IPS DF 4.7 (cell line): Measurements from ENCODE around the gene TMEM219.
"Not testable (repeated sequence)": the region's sequence is repeated elsewhere in the genome, so short reads cannot be mapped to it uniquely, and the experiment has no call there.

Experiments used
- DNase-seq: peaks from one replicate; pipeline ENCODE4 v3.0.0-alpha.2; 2013; ENCODE audit warnings: low spot score; ENCODE audit errors: extremely low read depth

TMEM219 gene, protein sequence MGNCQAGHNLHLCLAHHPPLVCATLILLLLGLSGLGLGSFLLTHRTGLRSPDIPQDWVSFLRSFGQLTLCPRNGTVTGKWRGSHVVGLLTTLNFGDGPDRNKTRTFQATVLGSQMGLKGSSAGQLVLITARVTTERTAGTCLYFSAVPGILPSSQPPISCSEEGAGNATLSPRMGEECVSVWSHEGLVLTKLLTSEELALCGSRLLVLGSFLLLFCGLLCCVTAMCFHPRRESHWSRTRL

GRCh38 chr16:29961479-29962343, at the start of gene TMEM219:
TSS of gene TMEM219 (plus strand) at chr16:29962079. CDS start at chr16:29963144, 1,065 bp downstream.
- peak; percentile 30 for DNase-seq

GRCh38 chr16:29912087-29912486, 49.8 kb upstream of the TMEM219 start:
- DNase-seq: no peak

- DNase-seq: no peak
These were observed 48.4 kb upstream of the TMEM219 start for GRCh38 chr16:29913514-29913913.

DNA sequence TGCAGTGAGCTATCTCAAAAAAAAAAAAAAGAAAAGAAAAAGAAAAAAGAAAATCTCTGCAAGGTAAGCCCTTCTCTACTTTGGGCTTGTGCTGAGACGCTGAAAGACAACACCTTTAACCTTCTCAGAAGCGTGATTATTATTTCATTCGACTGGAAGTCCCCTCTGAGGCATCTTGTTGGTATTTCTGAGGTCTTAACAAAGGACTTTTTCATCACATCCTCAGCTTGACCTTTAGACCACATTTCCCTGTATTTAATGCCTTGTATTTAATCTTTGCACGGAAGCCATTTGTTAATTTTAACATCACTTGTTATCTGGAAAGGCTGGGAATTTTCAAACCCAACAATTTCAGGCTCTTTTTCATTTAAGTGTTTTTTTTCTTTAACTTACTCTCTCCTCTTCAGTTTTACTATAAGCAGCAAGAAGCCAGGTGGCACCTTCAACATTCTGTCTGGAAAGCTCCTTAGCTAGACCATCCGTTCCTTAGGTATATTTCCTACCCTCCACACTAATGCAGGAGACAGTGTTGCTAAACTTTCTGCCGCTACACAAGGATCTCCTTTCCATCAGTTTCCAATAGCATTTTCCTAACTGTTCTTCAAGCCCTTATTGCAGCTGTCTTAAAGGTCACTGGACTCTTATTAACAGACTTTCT, 46.2 kb upstream of the TMEM219 start:
- no peak for DNase-seq

- no peak for DNase-seq
These were observed 44.9 kb upstream of the TMEM219 start for GRCh38 chr16:29916979-29917378.

DNA sequence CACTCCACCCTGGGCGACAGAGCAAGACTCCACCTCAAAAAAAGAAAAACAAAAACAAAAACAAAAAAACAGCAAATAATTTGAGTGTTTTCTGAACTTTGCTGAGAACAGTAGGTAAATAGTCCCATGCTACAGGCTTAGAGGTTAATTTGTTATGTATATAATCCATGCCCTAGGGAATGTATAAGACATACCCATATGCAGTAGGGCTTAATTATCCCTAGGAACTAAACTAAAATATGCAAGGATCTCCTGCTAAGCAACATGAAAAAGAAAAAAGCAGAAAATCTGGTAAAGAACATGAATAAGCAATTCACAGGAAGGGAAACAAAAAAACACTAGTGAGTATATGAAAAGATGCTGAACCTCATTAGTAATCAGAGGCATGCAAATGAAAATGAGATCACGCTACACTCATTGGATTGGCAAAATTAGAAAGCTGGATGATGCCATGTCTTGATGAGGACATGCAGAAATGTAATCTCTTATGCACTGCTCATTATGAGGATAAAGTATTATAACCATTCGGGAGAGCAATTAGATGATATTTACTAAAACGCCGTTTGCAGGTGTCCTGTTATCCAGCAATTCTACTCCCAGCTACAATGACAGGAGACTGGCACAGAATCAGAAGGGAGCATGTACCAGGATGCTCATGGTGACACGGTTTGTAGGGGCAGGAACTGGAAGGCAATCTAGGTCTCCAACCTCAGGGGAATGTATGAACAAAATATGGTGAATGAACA, 41.4 kb upstream of the TMEM219 start:
- DNase-seq: no peak

GRCh38 chr16:29921034-29921385, 40.9 kb upstream of the TMEM219 start:
- DNase-seq: no peak

- no peak for DNase-seq
These were observed 39.6 kb upstream of the TMEM219 start for GRCh38 chr16:29922326-29922725.

DNA sequence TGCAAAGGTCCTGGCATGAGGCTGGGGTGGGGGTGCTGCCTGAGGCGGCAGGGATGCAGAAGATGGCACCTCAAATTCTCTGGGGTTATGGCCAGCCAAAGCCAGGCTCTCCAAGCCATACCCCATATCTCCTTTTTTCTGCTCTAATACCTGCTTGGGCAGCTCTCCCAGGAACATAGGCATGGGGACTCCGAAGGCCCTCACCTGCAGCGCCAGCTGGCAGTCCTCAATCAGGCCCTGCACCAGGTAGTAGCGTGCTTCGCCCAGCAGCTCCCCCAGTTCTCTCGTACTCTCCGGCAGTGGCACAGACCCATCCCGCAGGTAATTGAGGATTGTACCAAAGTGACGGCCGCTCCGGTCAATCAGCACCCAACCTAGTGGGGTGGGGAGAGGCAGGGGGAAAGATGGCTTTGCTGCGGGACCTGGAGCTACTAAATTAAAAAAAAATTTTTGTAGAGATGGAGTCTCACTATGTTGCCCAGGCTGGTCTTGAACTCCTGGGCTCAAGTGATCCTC, 38.8 kb upstream of the TMEM219 start:
- DNase-seq: no peak

GRCh38 chr16:29925105-29925756, 36.6 kb upstream of the TMEM219 start:
- DNase-seq: no peak

DNA sequence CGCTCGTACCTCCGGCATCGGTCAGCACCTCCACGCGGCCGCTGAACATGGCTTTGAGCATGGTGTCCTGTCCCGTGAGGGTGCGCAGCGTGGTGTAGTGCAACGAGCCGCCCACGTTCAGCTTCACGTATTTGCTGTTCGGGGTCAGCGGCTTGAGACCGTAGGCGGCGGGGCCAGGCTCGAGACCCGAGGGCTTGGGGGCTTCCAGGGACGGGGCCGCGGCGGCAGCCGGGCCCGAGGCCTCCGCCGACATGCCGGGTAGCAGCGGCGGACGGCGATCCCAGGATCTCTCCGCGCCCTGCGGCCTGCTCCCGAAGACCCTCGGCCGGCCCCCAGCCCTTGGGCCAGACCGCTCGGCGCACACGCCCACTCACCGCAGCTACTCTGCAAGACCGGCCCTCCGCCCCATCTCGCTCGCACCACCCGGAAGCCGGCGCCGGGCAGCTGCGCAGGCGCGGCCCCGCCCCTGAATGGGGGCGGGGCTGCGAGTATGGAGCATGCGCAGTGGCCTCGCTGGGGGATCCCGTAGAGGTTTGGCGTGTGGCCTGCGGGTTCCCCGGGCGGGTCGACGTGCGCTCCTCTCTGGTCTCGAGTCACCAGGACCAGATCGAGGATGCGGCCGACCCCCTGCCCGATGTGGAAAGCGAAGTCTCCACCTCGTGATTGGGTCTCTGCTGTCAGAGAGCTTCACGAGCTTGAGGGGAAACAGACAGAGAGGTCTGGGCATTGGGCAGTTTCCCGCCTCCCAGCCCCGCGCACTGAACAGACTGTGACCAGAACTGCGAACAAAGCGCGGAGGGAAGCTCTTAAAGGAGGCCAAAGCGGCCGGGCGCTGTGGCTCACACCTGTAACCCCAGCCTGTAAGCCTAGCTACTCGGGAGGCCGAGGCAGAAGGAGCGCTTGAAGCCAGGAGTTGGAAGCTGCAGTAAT, 35.8 kb upstream of the TMEM219 start, which contains the start of gene KCTD13:
TSS of gene KCTD13 (minus strand) at position 446 of the 930 bp plus-strand sequence. CDS start at position 253, 193 bp downstream.
- DNase-seq: peak; percentile 25

DNA sequence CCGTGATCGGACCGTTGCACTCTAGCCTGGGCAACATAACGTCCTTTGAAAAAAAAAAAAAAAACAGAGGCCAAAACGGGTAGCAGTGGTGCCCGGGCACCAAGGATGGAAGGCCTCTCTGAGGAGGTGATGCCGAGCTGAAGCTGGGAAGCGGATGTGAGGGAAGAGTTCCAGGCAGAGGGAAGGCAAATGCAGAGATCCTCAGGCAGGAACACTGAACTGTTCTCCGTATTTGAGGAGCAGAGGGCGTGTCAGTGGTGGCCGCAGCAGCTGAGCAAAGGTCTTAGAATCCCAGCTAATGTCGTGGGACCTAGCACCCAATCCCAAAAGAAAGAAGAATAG, 35.2 kb upstream of the TMEM219 start:
- DNase-seq: no peak

- no peak for DNase-seq
These were observed 34.6 kb upstream of the TMEM219 start for GRCh38 chr16:29927070-29927905.

- not testable (repeated sequence) for DNase-seq
These were observed 30.1 kb upstream of the TMEM219 start for GRCh38 chr16:29931750-29932149.

DNA sequence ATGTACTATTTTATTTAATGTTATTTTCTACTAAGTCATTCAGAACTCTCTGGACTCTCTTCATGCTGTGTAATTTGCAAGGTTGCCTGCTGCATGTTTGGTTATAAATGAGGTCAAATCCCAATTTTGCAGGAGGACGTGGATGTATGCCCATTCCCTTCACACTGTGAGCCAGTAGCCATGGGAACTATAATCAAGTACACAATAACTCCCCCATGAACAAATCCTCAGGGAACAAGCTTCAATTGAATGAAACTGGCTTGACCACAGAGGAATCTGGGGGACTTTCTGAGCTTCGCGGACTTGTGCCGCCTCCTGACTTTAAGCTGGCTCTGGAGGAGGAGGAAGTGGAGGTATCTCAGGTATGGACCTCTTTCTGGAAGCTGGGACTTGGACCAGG, 21.2 kb upstream of the TMEM219 start:
- DNase-seq: no peak

GRCh38 chr16:29943846-29944799, 17.8 kb upstream of the TMEM219 start:
- no peak for DNase-seq

- DNase-seq: no peak
These were observed 14.0 kb upstream of the TMEM219 start for GRCh38 chr16:29947897-29948296.
